ENCODE results near the gene GIT1. TPM values are rescaled to one million over a fixed set of nuclear protein-coding genes. Genes with fewer than 3 reads are reported as not detected.

The GIT1 gene, protein sequence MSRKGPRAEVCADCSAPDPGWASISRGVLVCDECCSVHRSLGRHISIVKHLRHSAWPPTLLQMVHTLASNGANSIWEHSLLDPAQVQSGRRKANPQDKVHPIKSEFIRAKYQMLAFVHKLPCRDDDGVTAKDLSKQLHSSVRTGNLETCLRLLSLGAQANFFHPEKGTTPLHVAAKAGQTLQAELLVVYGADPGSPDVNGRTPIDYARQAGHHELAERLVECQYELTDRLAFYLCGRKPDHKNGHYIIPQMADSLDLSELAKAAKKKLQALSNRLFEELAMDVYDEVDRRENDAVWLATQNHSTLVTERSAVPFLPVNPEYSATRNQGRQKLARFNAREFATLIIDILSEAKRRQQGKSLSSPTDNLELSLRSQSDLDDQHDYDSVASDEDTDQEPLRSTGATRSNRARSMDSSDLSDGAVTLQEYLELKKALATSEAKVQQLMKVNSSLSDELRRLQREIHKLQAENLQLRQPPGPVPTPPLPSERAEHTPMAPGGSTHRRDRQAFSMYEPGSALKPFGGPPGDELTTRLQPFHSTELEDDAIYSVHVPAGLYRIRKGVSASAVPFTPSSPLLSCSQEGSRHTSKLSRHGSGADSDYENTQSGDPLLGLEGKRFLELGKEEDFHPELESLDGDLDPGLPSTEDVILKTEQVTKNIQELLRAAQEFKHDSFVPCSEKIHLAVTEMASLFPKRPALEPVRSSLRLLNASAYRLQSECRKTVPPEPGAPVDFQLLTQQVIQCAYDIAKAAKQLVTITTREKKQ
- 10.8 and 11.7 TPM in 2 replicates for total RNA-seq (2014; rRNA removed; shearing (Covaris generic))

DNA sequence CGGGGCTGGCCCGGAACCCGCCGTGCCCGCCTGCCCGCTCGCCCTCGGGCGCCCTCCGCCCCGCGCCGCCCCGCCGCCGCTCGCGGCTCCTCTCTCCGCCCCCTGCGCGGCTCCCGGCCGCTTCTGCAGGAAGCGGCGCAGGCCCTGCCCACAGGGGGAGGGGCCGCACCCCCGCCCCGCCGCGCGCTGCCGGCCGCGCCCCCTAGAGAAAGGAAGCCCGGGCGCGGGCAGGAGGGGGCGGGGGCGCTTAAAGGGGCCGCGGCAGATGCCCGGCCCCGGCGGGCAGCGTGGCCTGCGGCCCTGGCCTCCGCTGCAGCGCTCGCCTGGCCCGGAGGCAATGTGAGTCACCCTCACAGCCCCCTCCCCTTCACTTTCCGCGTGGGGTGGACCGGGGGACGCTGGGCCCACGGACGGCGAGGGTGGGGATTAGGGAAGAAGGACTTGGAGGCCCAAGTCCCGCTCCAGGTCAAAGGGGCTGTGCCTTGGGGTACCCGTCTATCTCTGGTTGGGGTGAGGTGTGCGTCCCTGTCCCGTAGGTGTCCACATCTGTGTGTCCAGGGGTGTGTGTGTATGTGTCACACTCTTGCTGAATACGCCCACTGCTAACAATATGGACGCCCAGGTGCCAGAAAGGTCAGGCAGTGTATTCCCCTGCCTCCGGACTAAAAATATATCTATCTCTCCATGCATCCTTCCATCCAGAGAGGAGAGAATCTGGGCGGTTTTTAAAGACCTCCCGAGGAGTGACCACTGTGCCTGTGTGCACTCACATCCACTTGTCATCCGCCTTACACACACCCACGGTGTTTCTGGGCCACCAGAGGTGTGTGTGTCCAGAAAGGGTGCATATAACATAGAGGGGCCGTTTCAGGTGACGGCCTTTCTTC, at the start of gene GIT1:
TSS of gene GIT1 (minus strand) at position 125 of the 887 bp plus-strand sequence. CDS start 270 bp downstream, outside the sequence.
- DNase-seq (ENCODE audit: low spot score) = peak; percentile 56

DNA sequence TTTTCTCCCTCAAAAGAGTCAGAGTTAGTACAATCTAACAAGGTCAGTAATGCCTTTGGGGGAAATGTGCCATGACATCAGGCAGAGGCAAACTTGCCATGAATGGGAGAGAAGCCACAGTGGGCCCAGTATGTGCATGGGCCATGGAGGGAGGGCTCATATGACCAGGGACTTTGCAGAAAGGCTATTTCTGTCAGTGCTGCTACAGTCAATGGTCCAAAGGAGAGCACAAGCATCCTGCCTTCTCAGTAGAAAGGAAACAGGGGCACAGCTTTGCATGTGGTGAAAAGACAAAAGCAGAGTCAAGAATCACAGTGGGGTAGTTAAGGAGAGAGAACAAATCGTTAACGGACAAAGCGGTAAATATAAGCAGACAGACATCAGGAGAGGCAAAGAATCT, 44.4 kb upstream of the GIT1 start:
- DNase-seq (ENCODE audit: low spot score) = no peak

DNA sequence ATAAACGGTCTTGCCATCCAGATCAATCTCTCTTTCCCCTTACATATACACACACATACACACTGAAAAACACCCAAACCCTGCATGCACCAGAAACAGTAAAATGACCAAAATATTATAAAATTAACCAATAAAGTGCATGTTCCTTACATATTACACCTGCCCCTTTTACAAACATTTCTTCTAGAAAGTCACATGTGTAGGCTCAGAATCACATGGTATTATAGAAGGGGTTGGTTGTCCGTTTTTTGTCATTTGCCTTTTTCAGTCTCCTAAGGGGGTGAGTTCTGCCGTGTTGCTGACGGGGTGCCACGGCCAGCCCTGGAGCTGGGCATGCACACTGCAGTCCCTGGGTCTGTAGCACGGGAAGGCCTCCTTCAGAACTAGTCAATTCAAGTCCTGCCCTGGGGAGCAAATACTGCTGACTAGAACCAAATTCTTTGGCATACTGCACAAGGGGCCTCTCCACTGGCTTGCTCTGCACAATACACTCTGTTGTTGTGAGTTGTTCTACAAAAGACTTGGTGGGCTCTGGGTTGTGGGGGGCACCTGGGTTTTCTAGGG, 41.3 kb upstream of the GIT1 start:
- no peak for DNase-seq (ENCODE audit: low spot score)

DNA sequence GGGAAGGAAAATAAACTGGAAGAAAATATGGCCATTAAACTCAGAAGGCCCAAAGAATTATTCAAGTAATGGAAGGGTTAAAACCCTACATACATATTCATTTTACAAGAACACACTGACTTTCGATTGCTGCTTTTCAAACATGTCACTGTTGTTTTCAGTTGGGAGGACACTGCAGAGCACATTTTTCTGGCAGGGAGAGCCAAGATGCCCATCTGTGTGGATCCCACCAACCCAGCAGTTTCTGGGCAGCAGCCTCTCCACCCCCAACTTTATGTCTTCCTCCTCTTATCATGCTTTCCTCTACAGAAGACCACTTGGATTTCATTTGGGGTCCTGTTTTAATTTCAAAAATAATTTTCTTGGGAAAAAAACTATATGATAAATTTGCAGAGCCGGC, 40.4 kb upstream of the GIT1 start:
- DNase-seq (ENCODE audit: low spot score) = no peak

DNA sequence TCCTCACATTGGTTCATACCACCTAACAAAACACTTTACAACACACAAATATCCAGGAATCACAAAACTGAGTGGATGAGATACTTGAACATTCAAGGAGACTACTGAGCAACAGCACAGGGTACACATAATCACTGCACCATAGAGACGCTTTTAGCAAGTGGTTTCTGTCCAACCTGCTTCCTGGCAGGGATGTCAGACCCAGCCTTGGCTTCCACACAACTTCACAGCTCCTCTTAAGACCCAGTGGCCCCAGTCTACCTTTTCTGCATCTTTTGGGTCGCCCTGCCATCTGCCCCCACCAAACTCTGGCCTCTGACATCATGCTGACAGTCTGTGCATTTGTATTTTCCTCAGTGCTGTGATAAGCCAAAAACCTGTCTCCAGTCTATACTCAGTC, 39.2 kb upstream of the GIT1 start:
- DNase-seq (ENCODE audit: low spot score) = no peak

DNA sequence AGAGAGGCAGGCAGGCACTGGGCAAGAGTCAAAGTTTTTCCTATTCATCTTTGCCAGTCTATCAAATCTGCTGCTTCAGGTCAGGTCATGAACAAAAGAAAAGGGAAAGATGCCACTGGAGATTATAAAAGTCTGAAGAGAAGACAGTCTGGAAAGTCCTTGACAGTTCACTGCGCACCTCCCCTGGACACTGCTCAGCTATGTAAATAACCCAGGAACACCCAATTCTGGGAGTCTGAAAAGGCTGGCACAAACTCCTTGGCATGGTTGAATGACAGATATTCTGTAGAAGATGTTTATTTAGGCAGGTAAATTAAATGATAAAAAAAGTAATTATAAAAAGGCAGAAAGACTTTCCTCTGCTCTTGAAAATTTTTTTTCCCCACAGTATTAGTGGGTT, 38.5 kb upstream of the GIT1 start:
- no peak for DNase-seq (ENCODE audit: low spot score)

DNA sequence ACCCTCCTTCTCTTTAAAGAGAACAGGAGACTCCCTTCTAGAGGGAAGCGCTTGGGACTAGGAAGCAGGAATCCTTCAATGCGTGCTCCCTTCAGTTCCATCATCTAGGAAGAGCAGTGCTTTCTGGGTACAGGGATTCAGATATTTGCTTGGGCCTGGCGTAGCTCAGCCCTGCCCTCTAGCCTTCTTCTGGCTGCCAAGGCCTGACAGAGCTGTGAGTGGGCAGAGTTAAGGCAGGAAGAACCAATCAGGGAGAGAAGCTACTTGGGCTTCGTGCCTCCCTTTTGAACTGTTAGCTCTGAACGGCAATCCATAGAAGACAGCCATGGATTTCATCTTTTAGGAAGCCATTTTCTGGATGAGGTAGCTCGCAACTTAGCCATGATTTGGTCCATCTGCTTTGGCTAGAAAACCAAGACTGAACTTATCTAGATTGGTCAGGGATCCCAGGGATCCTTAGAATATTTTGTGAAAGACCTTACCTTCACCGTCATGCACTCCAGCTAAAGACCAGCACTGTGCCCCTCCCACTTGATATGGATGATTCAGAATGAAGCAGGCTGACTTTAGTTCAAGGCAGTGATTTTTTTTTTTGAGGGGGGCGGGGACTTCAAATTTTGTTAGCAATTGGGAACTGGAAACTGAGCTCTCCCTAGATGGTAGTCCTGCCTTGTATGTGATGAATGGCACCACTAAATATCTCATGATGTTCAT, 35.7 kb upstream of the GIT1 start:
- DNase-seq (ENCODE audit: low spot score) = peak; percentile 48

DNA sequence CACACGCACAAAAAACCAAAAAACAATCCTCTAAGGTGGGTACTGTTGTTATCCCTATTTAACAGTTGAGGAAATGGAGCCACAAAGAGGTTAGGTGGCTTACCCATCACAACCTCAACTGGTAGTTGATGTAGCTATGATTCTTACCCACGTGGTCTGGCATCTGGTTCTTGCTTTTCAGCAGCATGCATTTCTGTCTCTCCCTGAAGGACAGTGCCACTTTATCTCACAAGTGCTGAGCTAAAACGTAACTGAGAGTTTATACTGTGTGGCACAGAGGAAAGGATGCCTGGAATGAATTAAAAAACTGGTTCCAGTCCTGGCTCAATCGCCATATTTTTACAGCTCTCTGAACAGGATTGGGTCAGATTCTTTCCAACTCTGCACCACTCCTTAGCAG, 35.1 kb upstream of the GIT1 start:
- no peak for DNase-seq (ENCODE audit: low spot score)

DNA sequence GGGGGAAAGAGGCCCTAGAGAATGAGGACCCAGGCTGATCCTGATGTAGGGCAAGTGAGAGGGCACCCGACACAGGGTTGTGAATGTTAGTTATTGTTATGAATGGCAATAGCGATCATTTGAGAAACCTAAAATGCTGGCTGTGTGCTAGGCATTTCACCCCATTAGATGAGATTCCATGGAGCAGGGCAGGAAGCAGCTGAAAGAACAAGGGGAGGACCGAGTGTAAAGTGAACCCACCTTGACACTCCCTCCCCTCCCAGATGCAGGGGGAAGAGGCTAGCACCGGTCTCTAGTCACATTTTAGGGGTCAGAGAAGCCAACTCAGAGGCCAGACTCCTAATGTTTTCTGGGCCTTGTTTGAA, 33.8 kb upstream of the GIT1 start:
- no peak for DNase-seq (ENCODE audit: low spot score)

DNA sequence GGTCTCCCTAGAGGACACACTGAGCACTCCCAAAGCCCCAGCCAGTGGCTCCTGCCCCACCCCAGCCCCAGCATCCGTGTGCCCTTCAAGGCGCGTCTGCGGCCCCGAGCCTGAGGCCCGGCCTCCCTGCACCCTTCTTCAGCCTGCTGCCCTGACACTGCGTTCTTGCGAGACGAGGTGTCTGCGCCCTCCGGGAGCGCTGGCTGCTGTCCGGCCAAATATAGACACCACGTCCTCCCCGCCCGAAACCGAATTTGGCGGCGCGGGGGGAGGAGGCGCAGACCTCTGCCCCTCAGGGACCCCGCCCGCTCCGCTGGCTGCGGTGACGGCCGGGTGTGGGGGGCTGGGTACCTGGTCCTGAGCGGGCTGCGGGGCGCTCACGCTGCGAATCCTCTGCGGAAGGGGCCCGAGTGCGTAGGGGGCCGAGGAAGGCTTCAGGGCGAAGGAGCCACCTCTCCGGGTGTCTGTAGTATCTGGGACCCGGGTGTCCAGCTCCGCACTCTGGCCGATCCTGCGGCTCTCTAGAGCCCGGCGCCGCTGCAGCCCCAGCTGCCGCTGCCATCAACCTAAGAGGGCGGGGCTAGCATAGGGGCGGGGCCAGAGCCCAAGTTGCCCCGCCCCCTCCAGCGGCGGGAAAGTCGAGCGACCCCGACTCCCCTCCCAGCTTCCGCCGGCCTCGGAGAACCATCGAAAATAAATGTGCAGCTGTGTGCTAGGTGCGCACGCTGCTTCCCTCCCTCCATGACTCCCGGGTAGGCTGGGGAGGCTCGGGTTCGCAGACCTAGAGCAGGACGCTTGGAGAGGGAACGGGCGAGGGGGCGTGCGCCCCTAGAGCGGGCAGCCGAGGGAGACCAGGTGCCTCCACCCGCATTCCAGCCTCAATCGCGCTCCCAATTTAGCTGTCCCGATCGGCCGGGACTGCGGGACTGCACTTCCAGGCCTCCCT, 33.2 kb upstream of the GIT1 start, which contains the start of gene CORO6:
TSS of gene CORO6 (minus strand) at position 576 of the 946 bp plus-strand sequence. CDS start 1,491 bp downstream, outside the sequence.
- DNase-seq (ENCODE audit: low spot score) = no peak

DNA sequence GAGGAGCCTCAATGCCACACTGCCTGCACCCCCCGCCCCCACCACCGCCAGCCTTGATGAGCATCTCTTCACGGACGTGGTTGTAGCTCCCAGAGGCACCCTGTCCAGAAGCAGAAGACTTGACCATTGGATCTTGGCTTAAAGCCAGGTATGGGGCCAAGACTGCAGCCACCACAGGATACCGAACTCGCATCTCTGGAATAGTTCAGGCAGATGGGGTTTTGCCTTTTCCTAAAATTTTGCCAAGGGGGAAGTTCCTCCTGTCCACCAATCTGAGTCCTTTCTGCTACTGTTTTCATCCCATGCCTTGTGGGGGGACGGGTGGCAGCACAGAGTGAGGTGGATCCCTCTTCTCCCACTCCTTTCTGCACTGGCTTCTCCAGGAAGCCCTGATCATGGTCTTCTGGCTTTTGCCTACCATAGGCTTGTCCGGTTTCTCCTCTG, 32.3 kb upstream of the GIT1 start:
- DNase-seq (ENCODE audit: low spot score) = no peak

DNA sequence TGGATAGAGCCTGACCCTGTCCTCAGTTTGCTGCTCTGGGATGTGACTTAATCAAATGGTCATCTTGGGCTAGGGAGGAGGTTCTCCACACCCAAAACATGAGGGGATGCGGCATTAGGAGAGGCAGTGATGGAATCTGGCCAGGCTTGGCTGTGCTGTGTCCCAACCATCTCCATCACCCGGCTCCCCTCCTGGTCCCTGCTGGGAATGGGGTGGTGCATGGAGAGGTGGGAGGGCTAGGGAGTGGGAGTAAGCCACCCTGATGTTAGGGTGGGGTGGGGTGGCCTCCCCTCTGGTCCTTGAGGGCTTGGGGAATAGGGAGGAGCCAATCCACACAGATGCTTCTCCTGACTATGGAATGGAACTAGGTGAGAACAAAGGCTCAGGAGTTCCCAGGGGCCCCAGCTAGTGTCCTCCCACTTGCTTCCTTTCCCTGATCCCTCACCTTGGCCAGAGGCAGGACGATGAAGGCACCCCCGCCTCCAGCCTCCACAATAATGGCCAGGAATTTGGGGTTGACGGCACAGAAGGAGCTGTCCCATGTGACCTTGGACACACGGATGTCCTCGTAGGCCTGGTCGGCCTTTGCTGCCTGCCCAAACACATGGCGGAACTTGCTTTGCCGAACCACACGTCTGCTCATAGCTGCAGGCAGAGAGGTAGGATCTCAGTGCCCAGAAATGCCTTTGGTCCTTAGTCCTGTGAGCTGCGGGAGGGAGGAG, 31.5 kb upstream of the GIT1 start:
- DNase-seq (ENCODE audit: low spot score) = no peak

DNA sequence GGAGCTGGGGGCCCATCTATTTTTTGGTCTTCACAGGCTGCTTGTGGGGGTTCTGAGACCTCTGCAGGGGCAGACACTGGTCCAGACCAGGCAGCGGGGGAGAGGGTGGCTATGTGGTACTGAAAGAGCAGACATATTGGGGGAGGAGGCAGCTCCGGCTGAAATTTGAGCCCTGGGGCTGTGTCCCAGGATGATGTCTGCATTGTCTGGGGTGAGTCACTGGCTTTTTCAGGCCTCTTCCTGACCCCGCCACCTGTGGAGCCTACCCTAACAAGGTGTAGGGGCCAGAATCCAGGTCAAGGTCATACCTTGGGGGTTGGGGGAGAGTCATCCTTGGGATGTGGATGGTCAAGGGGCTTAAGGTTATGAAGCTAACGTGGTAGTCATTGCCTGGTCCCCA, 30.8 kb upstream of the GIT1 start:
- DNase-seq (ENCODE audit: low spot score) = no peak

DNA sequence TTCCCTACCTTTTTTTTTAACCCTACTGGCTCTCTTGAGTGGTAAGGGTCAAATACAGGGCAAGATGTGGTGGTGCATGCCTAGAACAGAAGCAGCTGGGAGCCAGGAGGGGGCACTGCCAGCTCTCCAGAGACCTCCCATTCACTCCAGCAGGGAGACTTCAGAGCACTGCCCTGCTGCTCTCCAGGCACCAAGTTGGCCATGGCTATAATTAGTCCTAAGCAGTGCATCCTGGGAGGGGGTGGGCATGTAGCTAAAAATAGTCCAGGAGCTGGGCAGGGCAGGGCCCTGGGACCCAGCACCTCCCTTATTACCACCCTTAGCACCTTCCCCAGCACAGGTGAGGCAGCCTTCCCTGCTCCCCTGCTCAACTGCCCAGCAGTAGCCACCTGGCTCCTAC, 29.8 kb upstream of the GIT1 start:
- DNase-seq (ENCODE audit: low spot score) = peak; percentile 61

DNA sequence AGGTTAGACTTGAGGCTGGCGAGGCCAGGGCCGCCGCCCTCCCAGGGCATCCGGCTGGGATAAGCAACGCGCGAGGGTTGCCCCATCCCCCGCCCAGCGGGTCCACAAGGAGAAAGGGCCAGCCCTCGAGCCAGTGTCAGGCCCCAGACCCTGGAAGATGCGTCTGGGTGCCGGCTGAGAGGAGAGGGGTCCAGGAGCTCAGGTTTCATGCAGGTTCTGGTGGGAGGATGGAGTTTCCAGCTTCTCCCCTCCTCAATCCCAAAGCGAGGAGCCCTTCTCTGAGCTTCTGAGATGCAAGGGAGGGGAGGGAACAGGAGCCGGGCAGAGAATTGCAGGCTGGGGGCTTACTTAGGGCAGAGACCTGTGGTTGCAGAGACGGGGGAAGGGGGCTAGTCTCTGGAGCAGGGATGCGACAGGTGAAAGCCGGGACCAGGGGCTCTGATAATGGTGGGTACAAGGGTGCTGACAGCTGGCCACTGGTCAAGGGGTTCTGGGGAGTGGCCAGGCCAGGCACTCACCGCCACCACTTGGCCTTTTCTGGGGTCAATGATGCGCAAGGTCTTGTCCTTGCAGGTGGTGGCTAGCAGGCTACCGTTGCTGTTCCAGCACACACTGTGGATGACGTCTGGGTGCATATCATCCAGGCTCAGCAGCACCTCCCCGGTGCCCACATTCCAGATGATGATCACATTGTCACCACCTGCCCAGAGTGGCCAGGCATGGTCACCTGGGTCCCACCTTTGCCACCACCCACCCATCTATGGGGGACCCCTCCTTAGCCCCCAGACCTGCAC, 29.0 kb upstream of the GIT1 start:
- DNase-seq (ENCODE audit: low spot score) = no peak

DNA sequence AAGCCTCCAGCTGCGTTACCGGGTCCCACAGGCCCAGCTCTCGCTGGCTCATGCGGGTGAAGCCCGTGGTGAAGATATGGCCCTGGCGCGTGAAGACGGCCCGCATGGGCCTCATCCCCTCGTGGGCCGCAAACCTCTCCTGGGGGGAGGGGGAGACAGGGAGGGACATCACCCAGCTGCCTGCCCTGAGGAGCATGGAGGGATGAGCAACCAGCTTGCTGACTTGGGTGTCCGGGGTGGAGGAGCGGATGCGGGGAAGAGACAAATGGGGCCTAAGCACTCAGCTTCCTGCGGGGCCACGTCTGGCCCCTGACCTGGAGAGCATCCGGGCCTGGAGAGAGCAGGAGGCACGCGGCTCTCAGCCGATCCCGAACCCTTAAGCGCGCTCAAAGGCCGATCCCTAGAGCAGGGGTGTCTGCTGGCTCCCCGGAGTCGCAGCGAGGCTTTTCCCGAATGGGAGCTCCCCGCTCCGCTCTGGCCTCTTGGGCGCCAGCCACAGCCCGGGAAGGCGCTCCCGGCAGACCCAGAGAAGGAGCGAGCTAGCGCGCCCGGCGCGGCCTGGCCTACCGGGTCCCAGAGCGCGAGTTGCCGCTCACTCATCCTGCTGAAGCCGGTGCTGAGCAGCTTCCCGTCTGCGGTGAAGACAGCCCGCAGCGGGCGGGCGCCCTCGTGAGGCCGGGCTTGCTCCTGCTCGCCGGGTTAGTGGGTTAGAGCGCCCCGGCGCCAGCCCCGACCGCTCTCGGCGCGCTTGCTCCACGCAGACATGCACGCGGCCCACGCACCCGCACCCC, 28.2 kb upstream of the GIT1 start:
- no peak for DNase-seq (ENCODE audit: low spot score)

DNA sequence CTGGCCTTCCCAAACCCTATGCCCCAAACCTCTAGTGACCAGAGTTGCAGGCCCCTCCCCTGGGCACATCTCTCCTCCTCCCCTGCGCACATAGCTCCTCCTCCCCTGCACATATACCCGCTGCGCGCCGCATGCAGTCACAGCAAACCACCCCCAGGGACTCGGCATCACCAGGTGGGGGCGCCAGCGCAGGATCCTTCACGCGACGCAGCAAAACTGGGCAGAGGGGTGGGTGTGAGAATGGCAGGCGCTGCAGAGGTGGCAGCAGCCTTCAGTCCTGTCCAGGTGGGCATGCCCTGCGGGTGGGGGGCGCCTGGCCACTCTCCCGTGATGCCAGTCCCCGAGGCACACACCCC, 27.7 kb upstream of the GIT1 start:
- DNase-seq (ENCODE audit: low spot score) = no peak
